AG09309 (cell line): ENCODE measurements around the gene STX5.

Source experiments
- DNase-seq: peaks from one replicate; pipeline ENCODE4 v3.0.0-alpha.2; 2010; ENCODE audit warnings: low read depth
- H3K4me3 ChIP-seq: 2 replicates; pipeline ENCODE4 v1.5.1; 2011; ENCODE audit warnings: mild to moderate bottlenecking, low read depth, low read length, moderate library complexity; ENCODE audit not compliant: control insufficient read depth
- TF ChIP-seq, protein P1 (sequence below): IDR thresholded peaks from 2 replicates; pipeline ENCODE4 v1.5.1; 2011; ENCODE audit warnings: mild to moderate bottlenecking, low read depth, low read length, inconsistent platforms; ENCODE audit not compliant: insufficient read depth, control insufficient read depth; ENCODE audit errors: missing control alignments

Gene STX5

GRCh38 chr11:62801071-62801470 lies 30.8 kb downstream of the STX5 start:
- TF ChIP-seq, protein P1, sequence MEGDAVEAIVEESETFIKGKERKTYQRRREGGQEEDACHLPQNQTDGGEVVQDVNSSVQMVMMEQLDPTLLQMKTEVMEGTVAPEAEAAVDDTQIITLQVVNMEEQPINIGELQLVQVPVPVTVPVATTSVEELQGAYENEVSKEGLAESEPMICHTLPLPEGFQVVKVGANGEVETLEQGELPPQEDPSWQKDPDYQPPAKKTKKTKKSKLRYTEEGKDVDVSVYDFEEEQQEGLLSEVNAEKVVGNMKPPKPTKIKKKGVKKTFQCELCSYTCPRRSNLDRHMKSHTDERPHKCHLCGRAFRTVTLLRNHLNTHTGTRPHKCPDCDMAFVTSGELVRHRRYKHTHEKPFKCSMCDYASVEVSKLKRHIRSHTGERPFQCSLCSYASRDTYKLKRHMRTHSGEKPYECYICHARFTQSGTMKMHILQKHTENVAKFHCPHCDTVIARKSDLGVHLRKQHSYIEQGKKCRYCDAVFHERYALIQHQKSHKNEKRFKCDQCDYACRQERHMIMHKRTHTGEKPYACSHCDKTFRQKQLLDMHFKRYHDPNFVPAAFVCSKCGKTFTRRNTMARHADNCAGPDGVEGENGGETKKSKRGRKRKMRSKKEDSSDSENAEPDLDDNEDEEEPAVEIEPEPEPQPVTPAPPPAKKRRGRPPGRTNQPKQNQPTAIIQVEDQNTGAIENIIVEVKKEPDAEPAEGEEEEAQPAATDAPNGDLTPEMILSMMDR: no peak
- no peak overlapping the region for H3K4me3 ChIP-seq
- no peak for DNase-seq

DNA sequence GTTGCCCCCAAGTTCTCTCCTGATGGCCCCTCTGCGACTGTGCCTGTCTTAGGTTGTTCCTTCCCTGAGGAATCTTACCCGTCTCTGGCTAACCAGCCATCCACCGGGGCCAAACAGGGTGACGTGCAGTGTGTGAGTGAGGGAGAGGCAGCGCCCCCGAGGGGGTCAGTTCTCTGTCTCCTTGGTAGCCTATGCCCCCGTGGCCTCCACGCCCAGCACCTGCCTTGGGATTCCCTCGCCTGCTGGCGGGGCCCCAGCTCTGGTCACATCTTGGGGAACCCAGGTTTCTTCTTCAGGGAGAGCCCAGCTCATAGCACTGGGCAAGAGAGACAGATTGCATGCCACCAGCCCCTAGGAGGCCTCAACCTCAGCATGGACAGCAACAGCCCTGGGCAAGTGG lies 32.4 kb downstream of the STX5 start:
- H3K4me3 ChIP-seq: no peak overlapping the region
- TF ChIP-seq, protein P1: no peak
- DNase-seq: no peak

DNA sequence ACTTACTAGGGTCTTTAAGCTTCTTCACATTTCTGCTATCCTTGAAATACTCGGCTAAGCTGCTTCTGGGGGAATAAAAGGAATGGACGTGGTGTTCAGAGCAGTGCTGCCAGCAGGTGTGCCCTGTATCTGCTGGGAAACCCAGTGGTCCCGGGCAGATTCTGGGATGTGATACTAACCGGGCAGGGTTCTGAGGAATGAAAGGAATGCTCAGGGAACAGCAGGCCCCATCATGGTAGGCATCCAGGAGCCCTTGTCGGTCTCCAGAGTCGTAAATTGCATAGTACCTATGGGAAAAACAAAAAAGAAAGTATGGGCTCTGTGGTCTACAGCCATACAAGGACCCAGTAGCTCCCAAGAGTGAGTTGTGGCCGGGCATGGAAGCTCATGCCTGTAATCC lies 35.6 kb downstream of the STX5 start:
- no peak overlapping the region for H3K4me3 ChIP-seq
- TF ChIP-seq, protein P1: no peak
- no peak for DNase-seq

DNA sequence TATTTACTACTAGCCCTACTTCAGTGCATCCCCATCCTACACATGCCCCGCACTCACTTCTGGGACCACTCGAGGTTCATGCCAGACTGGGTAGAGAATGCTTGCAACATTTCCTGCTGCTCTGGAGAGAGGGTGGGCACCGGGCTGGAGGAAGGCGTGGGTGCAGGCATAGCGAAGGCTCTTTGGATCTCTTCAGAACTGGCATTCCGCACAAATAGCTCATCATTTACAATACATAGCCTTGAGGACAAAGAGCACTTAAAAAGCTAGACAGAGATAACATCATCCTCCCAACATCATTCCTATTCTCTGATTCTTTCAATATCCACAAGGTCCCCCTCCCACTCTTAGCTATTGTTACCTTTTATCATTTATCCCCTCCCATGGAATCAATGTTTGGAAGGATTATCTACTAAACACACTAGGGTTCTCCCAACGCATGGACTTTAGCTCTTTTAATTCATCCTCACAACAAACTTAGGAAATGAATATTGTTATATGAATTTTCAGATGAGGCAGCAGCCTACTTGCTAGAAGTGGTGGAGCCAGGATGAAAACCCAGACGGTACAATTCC lies 37.6 kb downstream of the STX5 start:
- no peak overlapping the region for H3K4me3 ChIP-seq
- DNase-seq: no peak
- TF ChIP-seq, protein P1: no peak

- H3K4me3 ChIP-seq: no peak overlapping the region
- TF ChIP-seq, protein P1: no peak
- no peak for DNase-seq
These were observed 39.7 kb downstream of the STX5 start for GRCh38 chr11:62792202-62792575.

DNA sequence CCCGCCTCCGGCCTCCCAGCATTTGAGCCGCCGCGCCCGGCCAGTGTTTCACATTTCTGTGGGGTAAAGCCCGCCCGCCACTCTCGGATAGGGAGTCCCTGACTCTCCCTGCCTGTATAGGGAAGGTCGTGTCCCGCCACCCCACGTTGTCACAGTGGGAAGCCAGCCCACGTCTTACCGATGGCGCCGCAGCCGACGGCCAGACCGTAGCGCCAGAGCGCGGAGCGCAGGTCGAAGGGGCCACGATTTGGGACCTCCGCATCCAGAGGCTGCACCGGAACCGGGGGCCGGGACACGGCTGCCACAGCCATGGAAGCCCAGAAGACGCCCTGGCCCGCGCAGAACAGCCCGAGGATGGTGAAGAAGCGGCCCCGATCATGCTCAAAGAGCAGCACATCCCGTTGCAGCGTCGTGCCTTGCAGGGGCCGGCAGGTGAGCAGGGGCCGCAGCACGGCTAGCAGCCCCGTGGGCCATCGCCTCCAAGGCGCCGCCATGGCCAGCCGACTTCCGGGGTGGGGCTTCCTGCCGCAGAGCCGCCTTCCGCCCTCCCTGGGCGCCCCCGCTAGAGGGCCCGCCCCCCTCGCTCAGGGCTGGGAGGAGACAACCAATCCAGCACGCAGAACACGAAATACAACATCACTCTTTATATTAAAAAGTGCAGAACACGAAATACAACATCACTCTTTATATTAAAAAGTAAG lies 40.2 kb downstream of the STX5 start, which contains the start of gene TMEM223:
TSS of gene TMEM223 (minus strand) at position 506 of the 701 bp plus-strand sequence. CDS start at position 494, 12 bp downstream.
- DNase-seq: no peak
- H3K4me3 ChIP-seq: peak within 1 kb of the TSS; percentile 85
- TF ChIP-seq, protein P1: no peak
